Gastrocnemius medialis (tissue), 4 donors: ENCODE data around the gene DOCK7.

ENCODE experiments used
- POLR2A ChIP-seq, 2 donors: fragments of 450-650 bp; IDR thresholded peaks; one replicate each; pipeline ENCODE4 v1.6.1; 2017; ENCODE audit warnings: antibody characterized with exemption in 2 of 2, mild to moderate bottlenecking in 2 of 2, moderate library complexity in 2 of 2
- TF ChIP-seq, protein P1 (sequence below), 5 experiments: fragments of 450-650 bp in 3 of 5; fragments of 200-600 bp in 2 of 5; sonication (generic) in 2 of 5; IDR thresholded peaks in 4 of 5; conservative IDR thresholded peaks in 1 of 5; 1 replicate in 4 of 5; 2 replicates in 1 of 5; pipeline ENCODE4 v1.5.1; 2016 to 2019; ENCODE audit warnings: antibody characterized with exemption in 5 of 5, mild to moderate bottlenecking in 3 of 5, moderate library complexity in 3 of 5

DNA sequence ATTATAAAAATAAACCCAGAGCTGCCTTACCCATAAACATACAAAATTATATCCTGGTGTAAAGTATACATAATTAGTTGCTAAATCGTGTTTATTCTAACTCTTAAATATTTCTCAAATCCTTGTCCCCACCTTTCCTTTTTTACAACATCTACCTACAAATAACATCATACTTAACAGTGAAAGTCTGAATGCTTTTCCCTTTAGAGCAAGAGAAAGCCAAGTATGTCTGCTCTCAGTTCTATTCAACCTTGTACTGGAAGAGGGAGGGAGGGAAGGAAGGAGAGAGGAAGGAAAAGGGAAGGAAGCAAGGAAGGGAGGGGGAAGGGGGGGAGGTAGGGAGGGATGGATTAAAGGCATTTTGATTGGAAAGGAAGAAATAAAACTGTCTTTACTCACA lies 14.6 kb downstream of the DOCK7 start:
- no peak for TF ChIP-seq POLR2A (IDR thresholded peaks at IDR 0.05)
- TF ChIP-seq, protein P1, sequence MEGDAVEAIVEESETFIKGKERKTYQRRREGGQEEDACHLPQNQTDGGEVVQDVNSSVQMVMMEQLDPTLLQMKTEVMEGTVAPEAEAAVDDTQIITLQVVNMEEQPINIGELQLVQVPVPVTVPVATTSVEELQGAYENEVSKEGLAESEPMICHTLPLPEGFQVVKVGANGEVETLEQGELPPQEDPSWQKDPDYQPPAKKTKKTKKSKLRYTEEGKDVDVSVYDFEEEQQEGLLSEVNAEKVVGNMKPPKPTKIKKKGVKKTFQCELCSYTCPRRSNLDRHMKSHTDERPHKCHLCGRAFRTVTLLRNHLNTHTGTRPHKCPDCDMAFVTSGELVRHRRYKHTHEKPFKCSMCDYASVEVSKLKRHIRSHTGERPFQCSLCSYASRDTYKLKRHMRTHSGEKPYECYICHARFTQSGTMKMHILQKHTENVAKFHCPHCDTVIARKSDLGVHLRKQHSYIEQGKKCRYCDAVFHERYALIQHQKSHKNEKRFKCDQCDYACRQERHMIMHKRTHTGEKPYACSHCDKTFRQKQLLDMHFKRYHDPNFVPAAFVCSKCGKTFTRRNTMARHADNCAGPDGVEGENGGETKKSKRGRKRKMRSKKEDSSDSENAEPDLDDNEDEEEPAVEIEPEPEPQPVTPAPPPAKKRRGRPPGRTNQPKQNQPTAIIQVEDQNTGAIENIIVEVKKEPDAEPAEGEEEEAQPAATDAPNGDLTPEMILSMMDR (IDR thresholded peaks at IDR 0.05 in 4 of 5, conservative IDR thresholded peaks at IDR 0.05 in 1 of 5) = no peak
